PFSK-1 (cell line): Measurements from ENCODE around the gene SV2C.

ENCODE experiments used
- FOXP2 ChIP-seq: optimal IDR thresholded peaks from 2 replicates; pipeline ENCODE3; 2011; ENCODE audit warnings: borderline replicate concordance, control low read depth, inconsistent platforms; ENCODE audit not compliant: insufficient read depth; ENCODE audit errors: extremely low read length, extremely low read depth
- POLR2AphosphoS5 ChIP-seq: IDR thresholded peaks from 2 replicates; pipeline ENCODE4 v1.6.1; 2012; ENCODE audit warnings: low read depth, mild to moderate bottlenecking, control low read depth, low read length, moderate library complexity
- REST ChIP-seq, 2 experiments: IDR thresholded peaks; 2 replicates each; pipeline versions ENCODE4 v1.6.1 to v1.8.0; 2011 to 2012; ENCODE audit warnings: low read depth in 2 of 2, low read length in 2 of 2, control low read depth in 1 of 2, inconsistent platforms in 1 of 2, mild to moderate bottlenecking in 1 of 2, moderate library complexity in 1 of 2; ENCODE audit not compliant: insufficient read depth in 1 of 2
- SIN3A ChIP-seq: IDR thresholded peaks from 2 replicates; pipeline ENCODE4 v1.6.1; 2012; ENCODE audit warnings: mild to moderate bottlenecking, low read length, moderate library complexity, borderline replicate concordance; ENCODE audit not compliant: insufficient read depth
- TAF1 ChIP-seq: IDR thresholded peaks from 2 replicates; pipeline ENCODE4 v1.6.1; 2012; ENCODE audit warnings: low read length, control low read depth, borderline replicate concordance; ENCODE audit not compliant: insufficient read depth

DNA sequence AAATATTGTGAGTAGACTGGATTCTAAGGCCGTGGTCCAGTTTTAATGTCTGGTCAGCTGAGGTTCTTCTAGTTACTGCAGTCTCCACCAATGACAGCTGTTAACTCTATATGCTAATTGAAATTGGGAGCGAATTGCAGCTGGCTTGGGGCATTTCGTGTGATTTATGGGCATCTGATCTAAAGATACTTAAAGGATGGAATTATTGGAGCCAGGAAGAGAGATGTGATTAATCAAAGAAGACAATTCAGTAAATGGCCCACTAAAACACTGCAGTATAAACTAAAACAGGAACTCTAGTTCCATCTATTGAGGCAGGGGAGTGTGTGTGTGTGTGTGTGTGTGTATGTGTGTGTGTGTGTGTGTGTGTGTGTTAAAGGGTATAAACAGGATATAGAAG, 162.4 kb downstream of the SV2C start:
- no peak for TF ChIP-seq SIN3A
- no peak for TF ChIP-seq FOXP2
- no peak for TF ChIP-seq POLR2AphosphoS5
- no peak for TF ChIP-seq REST (IDR thresholded peaks at IDR 0.05; ENCODE audit: insufficient read depth in 1 of 2, low read depth in 2 of 2, low read length in 2 of 2)
- no peak for TF ChIP-seq TAF1
